Testis (tissue), 5 donors: ENCODE data around the gene SERPINB3. TPM values are rescaled to one million over a fixed set of nuclear protein-coding genes. Genes with fewer than 3 reads are reported as not detected.
"Not testable (repeated sequence)": the region's sequence is repeated elsewhere in the genome, so short reads cannot be mapped to it uniquely, and the experiment has no call there.

Source experiments
- DNase-seq: peaks from one replicate; pipeline ENCODE4 v3.0.0-alpha.2; 2019
- H3K27ac ChIP-seq, 2 donors: fragments of 200-600 bp; sonication (generic); one replicate each; pipeline ENCODE4 v1.5.1; 2019
- H3K27me3 ChIP-seq: fragments of 200-600 bp; sonication (generic); one replicate; pipeline ENCODE4 v1.5.1; 2019
- H3K36me3 ChIP-seq: fragments of 200-600 bp; sonication (generic); one replicate; pipeline ENCODE4 v1.5.1; 2017; ENCODE audit warnings: low read depth; ENCODE audit errors: missing control alignments
- H3K4me1 ChIP-seq: fragments of 200-600 bp; sonication (generic); one replicate; pipeline ENCODE4 v1.5.1; 2019
- H3K4me3 ChIP-seq, 2 donors: fragments of 200-600 bp; sonication (generic); one replicate each; pipeline ENCODE4 v1.5.1; 2017 to 2019
- H3K9me3 ChIP-seq: fragments of 200-600 bp; sonication (generic); one replicate; pipeline ENCODE4 v1.5.1; 2017
- CTCF ChIP-seq, 3 experiments: fragments of 450-650 bp in 2 of 3; fragments of 200-600 bp in 1 of 3; sonication (generic) in 1 of 3; IDR thresholded peaks; one replicate each; pipeline ENCODE4 v1.5.1; 2016 to 2019; ENCODE audit warnings: antibody characterized with exemption in 3 of 3, mild to moderate bottlenecking in 2 of 3, moderate library complexity in 1 of 3
- POLR2A ChIP-seq: fragments of 450-650 bp; IDR thresholded peaks from one replicate; pipeline ENCODE4 v1.6.1; 2017; ENCODE audit warnings: antibody characterized with exemption, mild to moderate bottlenecking, moderate library complexity
- WGBS, 2 donors: methylation state at CpG; one replicate each; pipeline ENCODE4 v1.1.5; 2018; 5-methylcytosine and 5-hydroxymethylcytosine counted together
- intact Hi-C: fragments of 100-400 bp; cut with DNase I; formaldehyde crosslinking; loops from one replicate; pipeline ENCODE4 v1.15.1; 2023; ENCODE audit warnings: low total_unique reads
- long read RNA-seq, 2 donors: transcript quantifications; one replicate each; lab custom pipeline, GENCODE V29; 2026
- polyA plus RNA-seq: library from polyadenylated mRNA; stranded (reverse); fragments of 350-450 nt; fragmentation: Illumina TruSeq; extraction: RNeasy Lipid Tissue Mini Kit (QIAGEN cat#74804); gene quantifications from one replicate; pipeline ENCODE4 v1.2.3, GENCODE V29; 2014; ENCODE audit warnings: low read depth, low replicate concordance; ENCODE audit not compliant: insufficient read depth
- total RNA-seq, 2 donors: library from RNA; depleted of rRNA; stranded (reverse); fragments of >200 nt; gene quantifications; one replicate each; pipeline ENCODE4 v1.2.3, GENCODE V29; 2016

Gene SERPINB3
- total RNA-seq: 1 to 10 TPM in 1 of 2 donors, under 1 TPM in 1; 0.74 to 1.1 TPM
- polyA plus RNA-seq: 2.4 TPM
- long read RNA-seq, donor 1: 0 reads
- long read RNA-seq, donor 2: 0 reads

GRCh38 chr18:63661750-63662149, at the start of gene SERPINB3:
SERPINB3 (minus strand) TSS chr18:63661893; CDS start chr18:63661216, 677 bp downstream.
- H3K36me3 ChIP-seq, DNase-seq, intact Hi-C loops, H3K4me1 ChIP-seq, H3K9me3 ChIP-seq, H3K27me3 ChIP-seq, H3K27ac ChIP-seq, H3K4me3 ChIP-seq: not testable (repeated sequence)
- 79 to 96% methylated on average over 2 to 3 of the region's 3 CpGs for WGBS, 2 donors

- no peaks in the 10 kb centered on the region for H3K4me1 ChIP-seq
- no peaks in the 10 kb centered on the region for H3K9me3 ChIP-seq
- H3K36me3 ChIP-seq: no peaks in the 10 kb centered on the region
- DNase-seq: no peak
- H3K4me3 ChIP-seq: no peak overlapping the region
- WGBS, 2 donors: 76 to 88% methylated on average over 3 of the region's 3 CpGs
- TF ChIP-seq CTCF (IDR thresholded peaks at IDR 0.05) (no peak), POLR2A (no peak)
- intact Hi-C loops: no loop called here
- H3K27me3 ChIP-seq: no peaks in the 10 kb centered on the region
- no peak overlapping the region for H3K27ac ChIP-seq
Measured at GRCh38 chr18:63708650-63709049, 47.0 kb upstream of the SERPINB3 start.

GRCh38 chr18:63707816-63708215, 46.1 kb upstream of the SERPINB3 start:
- 88 to 89% methylated on average over 1 of the region's 1 CpG for WGBS, 2 donors
- DNase-seq: no peak
- H3K9me3 ChIP-seq: no peaks in the 10 kb centered on the region
- TF ChIP-seq CTCF (IDR thresholded peaks at IDR 0.05): no peak
- no peaks in the 10 kb centered on the region for H3K4me1 ChIP-seq
- no peaks in the 10 kb centered on the region for H3K36me3 ChIP-seq
- intact Hi-C loops: no loop called here
- no peak overlapping the region for H3K27ac ChIP-seq
- H3K27me3 ChIP-seq: no peaks in the 10 kb centered on the region
- no peak overlapping the region for H3K4me3 ChIP-seq

- intact Hi-C loops: no loop called here
Measured at GRCh38 chr18:63705401-63705800, 43.7 kb upstream of the SERPINB3 start.

GRCh38 chr18:63702660-63703059, 41.0 kb upstream of the SERPINB3 start, which contains the start of gene SERPINB11:
SERPINB11 (plus strand) TSS chr18:63702960; CDS start chr18:63710194, 7,234 bp downstream.
- no peak for DNase-seq
- Histone ChIP-seq H3K27me3 (no peaks in the 10 kb centered on the region), H3K36me3 (no peaks in the 10 kb centered on the region), H3K27ac (no peak within 1 kb of the TSS), H3K9me3 (no peaks in the 10 kb centered on the region), H3K4me3 (no peak within 1 kb of the TSS), H3K4me1 (no peaks in the 10 kb centered on the region)
- intact Hi-C loops: no loop called here
- TF ChIP-seq POLR2A (no peak), CTCF (IDR thresholded peaks at IDR 0.05) (no peak)
- 64 to 67% methylated on average over 2 of the region's 2 CpGs for WGBS, 2 donors

More at GRCh38 chr18:63705401-63705800, 43.7 kb upstream of the SERPINB3 start:
- DNase-seq: no peak
- H3K27ac ChIP-seq: no peak overlapping the region
- WGBS, 2 donors: 53 to 59% methylated on average over 2 of the region's 2 CpGs
- no peaks in the 10 kb centered on the region for H3K4me1 ChIP-seq
- TF ChIP-seq POLR2A (no peak), CTCF (IDR thresholded peaks at IDR 0.05) (no peak)
- H3K9me3 ChIP-seq: no peaks in the 10 kb centered on the region
- H3K36me3 ChIP-seq: no peaks in the 10 kb centered on the region
- H3K4me3 ChIP-seq: no peak overlapping the region
- H3K27me3 ChIP-seq: no peaks in the 10 kb centered on the region
